Astrocyte (in vitro differentiated cells and primary cell): Measurements from ENCODE around the gene DPH1. TPM values are rescaled to one million over a fixed set of nuclear protein-coding genes. Genes with fewer than 3 reads are reported as not detected.

Experiments
- DNase-seq: peaks from one replicate; pipeline ENCODE4 v3.0.0-alpha.2; 2010; ENCODE audit warnings: low read depth
- FAIRE-seq: peaks from 2 replicates; lab custom pipeline; 2011; peaks lifted over from hg19 to GRCh38; lab: Jason Lieb, UNC
- H2AFZ ChIP-seq: 2 replicates; pipeline ENCODE4 v1.6.0; 2012; ENCODE audit warnings: low read depth, low read length, inconsistent platforms
- H3K27ac ChIP-seq: 2 replicates; pipeline ENCODE4 v1.5.1; 2011; ENCODE audit warnings: low read depth, low read length, inconsistent platforms
- H3K27me3 ChIP-seq: 2 replicates; pipeline ENCODE4 v1.6.0; 2011; ENCODE audit warnings: low read length, inconsistent platforms; ENCODE audit not compliant: insufficient read depth
- H3K36me3 ChIP-seq: 2 replicates; pipeline ENCODE4 v1.5.1; 2011; ENCODE audit warnings: low read length, inconsistent platforms; ENCODE audit not compliant: insufficient read depth
- H3K4me1 ChIP-seq: 2 replicates; pipeline ENCODE4 v1.5.1; 2011; ENCODE audit warnings: low read length, inconsistent platforms; ENCODE audit not compliant: insufficient read depth
- H3K4me2 ChIP-seq: 2 replicates; pipeline ENCODE4 v1.6.0; 2012; ENCODE audit warnings: low read length, inconsistent platforms
- H3K4me3 ChIP-seq: 2 replicates; pipeline ENCODE4 v1.5.1; 2011; ENCODE audit warnings: low read depth, mild to moderate bottlenecking, low read length, inconsistent platforms; ENCODE audit not compliant: insufficient read depth
- H3K79me2 ChIP-seq: 2 replicates; pipeline ENCODE4 v1.6.0; 2012; ENCODE audit warnings: mild to moderate bottlenecking, low read length, inconsistent platforms; ENCODE audit not compliant: insufficient read depth
- H3K9ac ChIP-seq: 2 replicates; pipeline ENCODE4 v1.6.0; 2012; ENCODE audit warnings: mild to moderate bottlenecking, low read length, inconsistent platforms
- H3K9me3 ChIP-seq: 2 replicates; pipeline ENCODE4 v1.5.1; 2012; ENCODE audit warnings: low read depth, mild to moderate bottlenecking, low read length, inconsistent platforms; ENCODE audit not compliant: insufficient read depth
- H4K20me1 ChIP-seq: 2 replicates; pipeline ENCODE4 v1.6.0; 2012; ENCODE audit warnings: low read length, inconsistent platforms; ENCODE audit not compliant: insufficient read depth
- H3K27ac Mint-ChIP-seq: one replicate; pipeline ENCODE4 v1.8.0; 2021; ENCODE audit warnings: mild to moderate bottlenecking, mixed read lengths; ENCODE audit not compliant: unreplicated experiment
- H3K27me3 Mint-ChIP-seq: one replicate; pipeline ENCODE4 v1.8.0; 2021; ENCODE audit warnings: low read depth, mixed read lengths; ENCODE audit not compliant: unreplicated experiment
- H3K36me3 Mint-ChIP-seq: one replicate; pipeline ENCODE4 v1.8.0; 2021; ENCODE audit warnings: low read depth, mixed read lengths; ENCODE audit not compliant: unreplicated experiment
- H3K4me1 Mint-ChIP-seq: one replicate; pipeline ENCODE4 v1.8.0; 2021; ENCODE audit warnings: low read depth, mixed read lengths; ENCODE audit not compliant: unreplicated experiment
- H3K4me3 Mint-ChIP-seq: one replicate; pipeline ENCODE4 v1.8.0; 2021; ENCODE audit warnings: mild to moderate bottlenecking, moderate library complexity, mixed read lengths; ENCODE audit not compliant: unreplicated experiment
- H3K9me3 Mint-ChIP-seq: one replicate; pipeline ENCODE4 v1.8.0; 2021; ENCODE audit warnings: mild to moderate bottlenecking, mixed read lengths; ENCODE audit not compliant: unreplicated experiment
- EZH2 ChIP-seq: IDR thresholded peaks from 2 replicates; pipeline ENCODE4 v1.6.1; 2012; ENCODE audit warnings: mild to moderate bottlenecking, low read length, inconsistent platforms; ENCODE audit not compliant: insufficient read depth
- total RNA-seq: library from RNA; stranded (reverse); gene quantifications from 2 replicates; pipeline ENCODE4 v1.2.1, GENCODE V29; 2021
- TF ChIP-seq, protein P1 (sequence below): IDR thresholded peaks from 2 replicates; pipeline ENCODE4 v1.5.1; 2011; ENCODE audit warnings: low read depth, mild to moderate bottlenecking, inconsistent platforms, low read length, moderate library complexity; ENCODE audit not compliant: insufficient read depth

The DPH1 gene
- total RNA-seq, 1 donor from 2014 or later: 25.8 TPM

DNA sequence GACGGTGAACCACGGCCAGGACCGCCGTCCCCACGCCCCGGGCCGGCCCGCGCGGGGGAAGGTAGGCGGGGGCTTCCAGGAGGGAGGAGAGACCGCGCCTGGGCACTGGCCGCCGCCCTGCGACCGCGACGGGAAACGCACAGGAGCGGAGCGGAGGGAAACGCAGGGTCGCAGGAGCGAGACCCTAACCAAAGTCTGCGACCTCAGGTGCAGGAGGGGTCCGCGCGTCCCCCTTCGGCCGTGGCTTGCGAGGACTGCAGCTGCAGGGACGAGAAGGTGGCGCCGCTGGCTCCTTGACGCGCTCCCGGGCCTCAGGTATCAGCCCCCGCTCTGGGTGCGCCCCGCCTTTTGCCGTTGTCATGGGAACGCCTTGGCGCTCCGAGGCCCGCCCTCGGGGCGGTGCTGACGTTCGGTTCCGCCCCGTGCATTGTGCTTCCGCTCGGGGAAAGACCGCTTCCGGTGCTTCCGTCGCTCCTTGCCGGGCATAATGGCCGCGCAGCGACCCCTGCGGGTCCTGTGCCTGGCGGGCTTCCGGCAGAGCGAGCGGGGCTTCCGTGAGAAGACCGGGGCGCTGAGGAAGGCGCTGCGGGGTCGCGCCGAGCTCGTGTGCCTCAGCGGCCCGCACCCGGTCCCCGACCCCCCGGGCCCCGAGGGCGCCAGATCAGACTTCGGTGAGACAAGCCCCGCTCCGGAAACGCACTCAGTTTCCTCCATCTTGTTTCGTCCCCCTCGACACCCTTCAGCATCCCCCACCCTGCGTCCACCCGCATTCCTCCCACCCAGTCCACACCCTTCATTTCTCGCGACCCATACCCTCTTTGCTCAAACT lies 11.8 kb downstream of the DPH1 start, which contains the start of gene OVCA2:
Gene OVCA2, plus strand, starts transcription at position 462 of the 829 bp plus-strand sequence. Its CDS starts 26 bp downstream, at position 488.
- Mint-ChIP-seq H3K4me1 (peaks cover 6% of the 10 kb centered on the region), H3K36me3 (peaks cover 13% of the 10 kb centered on the region), H3K9me3 (no peaks in the 10 kb centered on the region), H3K27ac (peak within 1 kb of the TSS; percentile 86), H3K27me3 (no peaks in the 10 kb centered on the region), H3K4me3 (peak within 1 kb of the TSS; percentile 85)
- Histone ChIP-seq H4K20me1 (peaks cover 23% of the 10 kb centered on the region), H3K27ac (peak within 1 kb of the TSS; percentile 93), H3K9me3 (no peaks in the 10 kb centered on the region), H3K9ac (peak within 1 kb of the TSS; percentile 94), H3K79me2 (peaks cover 31% of the 10 kb centered on the region), H3K4me3 (peak within 1 kb of the TSS; percentile 77), H3K4me2 (peak within 1 kb of the TSS; percentile 98), H2AFZ (peak within 1 kb of the TSS; percentile 87), H3K4me1 (peaks cover 31% of the 10 kb centered on the region), H3K27me3 (no peaks in the 10 kb centered on the region), H3K36me3 (peaks cover 7% of the 10 kb centered on the region)
- TF ChIP-seq, protein P1, sequence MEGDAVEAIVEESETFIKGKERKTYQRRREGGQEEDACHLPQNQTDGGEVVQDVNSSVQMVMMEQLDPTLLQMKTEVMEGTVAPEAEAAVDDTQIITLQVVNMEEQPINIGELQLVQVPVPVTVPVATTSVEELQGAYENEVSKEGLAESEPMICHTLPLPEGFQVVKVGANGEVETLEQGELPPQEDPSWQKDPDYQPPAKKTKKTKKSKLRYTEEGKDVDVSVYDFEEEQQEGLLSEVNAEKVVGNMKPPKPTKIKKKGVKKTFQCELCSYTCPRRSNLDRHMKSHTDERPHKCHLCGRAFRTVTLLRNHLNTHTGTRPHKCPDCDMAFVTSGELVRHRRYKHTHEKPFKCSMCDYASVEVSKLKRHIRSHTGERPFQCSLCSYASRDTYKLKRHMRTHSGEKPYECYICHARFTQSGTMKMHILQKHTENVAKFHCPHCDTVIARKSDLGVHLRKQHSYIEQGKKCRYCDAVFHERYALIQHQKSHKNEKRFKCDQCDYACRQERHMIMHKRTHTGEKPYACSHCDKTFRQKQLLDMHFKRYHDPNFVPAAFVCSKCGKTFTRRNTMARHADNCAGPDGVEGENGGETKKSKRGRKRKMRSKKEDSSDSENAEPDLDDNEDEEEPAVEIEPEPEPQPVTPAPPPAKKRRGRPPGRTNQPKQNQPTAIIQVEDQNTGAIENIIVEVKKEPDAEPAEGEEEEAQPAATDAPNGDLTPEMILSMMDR: peak; percentile 21
- no peak for TF ChIP-seq EZH2
- peak; percentile 83 for DNase-seq
- FAIRE-seq: no peak

DNA sequence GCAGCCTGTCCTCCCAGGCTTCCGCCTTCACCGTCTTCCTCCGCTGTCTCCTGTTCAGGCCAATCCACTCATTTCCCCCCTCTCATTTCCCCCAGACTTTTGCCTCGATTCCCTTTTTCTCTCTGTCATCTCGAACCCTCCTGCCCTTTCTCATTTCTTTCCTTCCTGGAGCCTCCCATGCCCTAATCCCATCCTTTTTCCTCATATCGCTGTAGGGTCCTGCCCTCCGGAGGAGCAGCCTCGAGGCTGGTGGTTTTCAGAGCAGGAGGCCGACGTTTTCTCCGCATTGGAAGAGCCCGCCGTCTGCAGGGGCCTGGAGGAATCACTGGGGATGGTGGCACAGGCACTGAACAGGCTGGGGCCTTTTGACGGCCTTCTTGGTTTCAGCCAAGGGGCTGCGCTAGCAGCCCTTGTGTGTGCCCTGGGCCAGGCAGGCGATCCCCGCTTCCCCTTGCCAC lies 12.5 kb downstream of the DPH1 start:
- H3K27ac ChIP-seq: peak overlapping the region; percentile 93
- peaks cover 23% of the 10 kb centered on the region for H4K20me1 ChIP-seq
- H3K4me3 ChIP-seq: peak overlapping the region; percentile 77
- Mint-ChIP-seq H3K27me3 (no peaks in the 10 kb centered on the region), H3K4me3 (peak overlapping the region; percentile 85), H3K36me3 (peaks cover 12% of the 10 kb centered on the region), H3K27ac (peak overlapping the region; percentile 86), H3K4me1 (peaks cover 6% of the 10 kb centered on the region), H3K9me3 (no peaks in the 10 kb centered on the region)
- H3K27me3 ChIP-seq: no peaks in the 10 kb centered on the region
- peak overlapping the region; percentile 94 for H3K9ac ChIP-seq
- no peak for FAIRE-seq
- H3K4me1 ChIP-seq: peaks cover 31% of the 10 kb centered on the region
- peak overlapping the region; percentile 62 for H2AFZ ChIP-seq
- no peak for DNase-seq
- peak overlapping the region; percentile 98 for H3K4me2 ChIP-seq
- H3K9me3 ChIP-seq: no peaks in the 10 kb centered on the region
- H3K36me3 ChIP-seq: peaks cover 5% of the 10 kb centered on the region
- H3K79me2 ChIP-seq: peaks cover 31% of the 10 kb centered on the region
- TF ChIP-seq EZH2: no peak
- TF ChIP-seq, protein P1: peak; percentile 12
